ENCODE results near the gene RABGAP1L.
"Not testable (repeated sequence)": the region's sequence is repeated elsewhere in the genome, so short reads cannot be mapped to it uniquely, and the experiment has no call there.

The RABGAP1L gene

DNA sequence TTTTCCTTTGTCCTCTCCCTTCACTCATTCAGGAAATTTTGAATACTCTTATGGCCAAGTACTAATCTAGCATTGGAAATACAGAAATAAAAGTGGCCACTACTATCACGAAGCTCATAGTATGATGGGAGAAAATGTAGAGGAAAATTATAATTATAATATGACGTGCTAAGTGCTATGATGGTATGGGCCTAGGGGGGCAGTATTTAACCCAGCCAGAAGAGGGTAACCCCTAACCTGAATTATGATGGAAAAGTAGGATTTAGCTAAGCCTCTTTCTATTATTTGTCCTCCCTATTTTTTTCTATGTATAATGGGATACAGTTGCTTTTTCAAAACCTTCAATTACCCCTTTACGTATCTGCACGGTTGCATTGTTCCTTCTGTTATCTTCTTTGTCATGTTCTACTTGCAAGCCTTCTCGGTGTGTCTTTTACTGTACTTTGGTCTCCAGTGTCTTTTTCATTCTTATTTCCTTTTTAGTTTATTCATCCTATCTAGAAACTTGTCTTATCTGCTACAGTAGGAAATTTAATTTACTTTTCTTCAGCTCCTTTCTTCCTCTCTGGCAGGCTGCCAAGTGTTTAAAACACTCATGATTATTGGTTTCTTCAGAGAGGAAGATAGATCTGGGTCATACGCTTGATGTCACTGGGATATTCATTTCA lies 199.6 kb downstream of the RABGAP1L start:
- DNase-seq (ENCODE audit: low read depth in 2 of 2) = no peak

DNA sequence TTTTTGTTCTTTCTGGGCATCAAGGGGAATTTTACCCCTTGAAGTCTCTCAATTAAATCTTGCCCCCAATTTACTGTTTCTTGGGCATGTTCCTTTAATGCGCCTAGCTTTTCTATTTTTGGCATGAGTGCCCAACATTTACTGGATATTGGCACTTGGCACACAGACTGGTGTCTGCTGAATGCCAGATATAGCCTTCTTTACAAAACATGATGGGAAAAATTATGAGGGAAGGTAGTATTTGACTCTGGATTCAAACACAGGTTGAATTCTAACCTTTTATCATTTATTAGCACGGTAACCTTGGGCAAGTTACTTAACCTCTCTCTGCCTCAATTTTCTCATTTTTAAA lies 200.1 kb downstream of the RABGAP1L start:
- no peak for DNase-seq (ENCODE audit: low read depth in 2 of 2)

DNA sequence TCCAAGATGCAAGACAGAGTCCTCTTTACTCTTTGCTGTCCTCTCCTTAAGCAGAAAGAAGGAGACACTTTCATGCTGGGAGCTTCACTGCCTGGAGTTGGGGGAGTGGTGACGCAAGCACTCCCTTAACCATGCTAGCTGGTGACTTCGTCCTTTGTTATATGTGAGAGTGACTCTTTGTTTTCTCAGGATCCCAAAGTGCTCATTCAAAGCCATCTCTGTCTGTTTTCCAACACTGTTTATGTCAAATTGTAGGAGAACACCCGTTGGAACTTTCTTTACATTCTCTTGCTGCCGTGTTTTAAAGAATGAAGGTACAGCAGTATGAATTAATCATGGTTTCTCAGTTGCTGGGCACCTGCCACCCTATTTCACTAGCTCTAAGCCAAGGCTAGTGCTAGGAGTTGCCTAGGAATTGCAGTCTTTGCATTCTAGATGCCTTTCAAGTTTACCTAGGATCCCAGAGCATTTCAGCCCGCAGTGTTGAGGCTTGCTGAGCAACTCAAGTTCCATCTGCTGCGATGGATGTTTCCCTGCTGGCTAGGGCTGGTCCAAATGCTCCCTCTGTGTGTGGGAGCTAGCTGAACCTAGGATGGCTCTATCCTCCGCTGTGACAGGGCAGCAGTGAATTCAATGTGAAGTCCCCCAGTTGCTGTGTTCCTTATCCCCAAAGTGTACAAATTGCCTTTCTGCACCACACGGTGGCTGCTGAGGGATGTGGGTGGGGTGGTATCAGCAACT lies 205.8 kb downstream of the RABGAP1L start:
- no peak for DNase-seq (ENCODE audit: low read depth in 2 of 2)

GRCh38 chr1:174366946-174367345 lies 207.6 kb downstream of the RABGAP1L start:
- no peak for DNase-seq (ENCODE audit: low read depth in 2 of 2)

GRCh38 chr1:174367892-174368291 lies 208.6 kb downstream of the RABGAP1L start:
- DNase-seq (ENCODE audit: low read depth in 2 of 2) = no peak

DNA sequence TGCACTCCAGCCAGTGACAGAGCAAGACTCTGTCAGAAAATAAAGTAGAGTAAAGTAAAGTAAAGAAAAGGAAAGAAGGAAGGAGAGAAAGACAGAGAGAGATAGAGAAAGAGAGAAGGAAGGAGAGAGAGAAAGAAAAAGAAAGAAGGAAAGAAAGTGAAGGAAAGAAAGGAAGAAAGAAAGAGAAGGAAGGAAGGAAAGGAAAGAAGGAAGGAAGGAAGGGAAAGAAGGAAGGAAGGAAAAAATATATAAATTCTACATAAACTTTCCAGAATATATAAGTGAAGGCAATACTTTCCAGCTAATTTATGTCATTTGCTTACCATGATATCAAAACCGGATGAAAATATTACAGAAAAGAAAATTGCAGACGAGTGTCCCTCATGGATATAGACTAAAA lies 216.7 kb downstream of the RABGAP1L start:
- no peak for DNase-seq (ENCODE audit: low read depth in 2 of 2)

DNA sequence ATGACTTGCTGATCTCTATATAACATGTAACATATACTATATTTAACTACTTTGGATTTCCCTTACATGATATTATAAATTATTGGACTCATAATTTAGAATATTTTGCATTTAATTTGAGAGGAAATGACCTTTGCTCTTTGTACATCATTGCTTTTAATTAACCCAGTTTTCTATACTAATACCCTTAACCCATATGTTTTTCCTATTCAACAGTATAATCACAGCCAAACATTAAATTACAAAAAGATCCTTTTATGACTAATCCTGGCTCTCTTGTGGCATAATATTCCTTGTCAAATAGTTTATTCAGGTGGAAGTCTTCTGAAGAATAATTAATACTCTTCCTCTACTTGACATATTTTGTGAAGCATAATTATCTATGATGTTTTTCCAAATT lies 232.4 kb downstream of the RABGAP1L start:
- no peak for DNase-seq (ENCODE audit: low read depth in 2 of 2)

- DNase-seq (ENCODE audit: low read depth in 2 of 2) = no peak
These were observed 234.6 kb downstream of the RABGAP1L start for GRCh38 chr1:174393885-174394284.

GRCh38 chr1:174397261-174397660 lies 237.9 kb downstream of the RABGAP1L start:
- DNase-seq (ENCODE audit: low read depth in 2 of 2) = no peak

- no peak for DNase-seq (ENCODE audit: low read depth in 2 of 2)
These were observed 238.9 kb downstream of the RABGAP1L start for GRCh38 chr1:174398246-174398645.

GRCh38 chr1:174399211-174399610 lies 239.9 kb downstream of the RABGAP1L start:
- DNase-seq (ENCODE audit: low read depth in 2 of 2) = no peak

DNA sequence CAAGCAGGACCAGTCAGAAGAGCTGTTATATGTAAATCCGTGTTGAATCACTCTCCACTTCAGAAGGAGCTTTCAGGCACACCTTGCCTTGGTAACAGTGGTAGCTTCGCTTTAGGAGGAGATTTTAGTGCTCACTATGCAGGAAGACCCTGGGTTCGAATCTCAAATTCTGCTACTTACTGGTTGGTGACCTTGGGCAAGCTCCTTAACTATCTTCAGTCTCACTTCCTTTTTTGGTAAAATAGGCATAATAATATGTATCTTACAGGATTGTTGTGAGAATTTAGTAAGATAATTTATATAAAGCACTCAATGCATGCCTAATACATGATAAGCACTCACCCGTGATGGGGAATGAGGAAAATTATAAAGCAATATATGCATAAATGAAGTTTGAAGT lies 241.8 kb downstream of the RABGAP1L start:
- no peak for DNase-seq (ENCODE audit: low read depth in 2 of 2)

GRCh38 chr1:174405219-174405618 lies 245.9 kb downstream of the RABGAP1L start:
- DNase-seq (ENCODE audit: low read depth in 2 of 2) = no peak

- no peak for DNase-seq (ENCODE audit: low read depth in 2 of 2)
These were observed 247.1 kb downstream of the RABGAP1L start for GRCh38 chr1:174406421-174406820.

DNA sequence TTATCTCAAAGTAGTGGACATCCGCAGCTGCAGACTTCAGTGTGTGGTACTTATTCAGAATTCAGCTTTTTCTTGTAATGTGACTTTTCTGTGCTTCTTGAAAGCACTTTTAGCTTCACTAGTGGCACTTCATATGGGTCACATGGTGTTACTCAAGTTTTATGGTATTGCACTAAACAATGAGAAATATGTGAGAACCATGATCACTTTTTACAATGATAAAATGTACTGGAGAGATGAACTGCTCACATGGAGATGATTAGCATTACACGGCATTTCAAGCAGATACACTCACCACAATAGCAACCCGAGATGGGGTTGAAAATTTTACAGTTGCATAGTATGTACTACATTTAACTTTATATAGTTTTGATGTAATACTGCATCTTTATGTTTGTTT lies 248.3 kb downstream of the RABGAP1L start:
- no peak for DNase-seq (ENCODE audit: low read depth in 2 of 2)

GRCh38 chr1:174408146-174408545 lies 248.8 kb downstream of the RABGAP1L start:
- no peak for DNase-seq (ENCODE audit: low read depth in 2 of 2)

DNA sequence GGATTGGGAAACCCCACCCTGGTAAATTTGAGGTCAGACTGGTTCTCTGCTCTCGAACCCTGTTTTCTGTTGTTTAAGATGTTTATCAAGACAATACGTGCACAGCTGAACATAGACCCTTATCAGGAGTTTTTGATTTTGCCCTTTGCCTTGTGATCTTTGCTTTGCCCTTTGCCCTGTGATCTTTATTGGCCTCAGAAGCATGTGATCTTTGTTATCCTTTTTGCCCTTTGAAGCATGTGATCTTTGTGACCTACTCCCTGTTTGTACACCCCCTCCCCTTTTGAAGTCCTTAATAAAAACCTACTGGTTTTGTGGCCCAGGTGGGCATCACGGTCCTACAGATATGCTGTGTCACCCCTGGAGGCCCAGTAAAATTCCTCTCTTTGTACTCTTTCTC lies 250.5 kb downstream of the RABGAP1L start:
- DNase-seq (ENCODE audit: low read depth in 2 of 2) = not testable (repeated sequence)

DNA sequence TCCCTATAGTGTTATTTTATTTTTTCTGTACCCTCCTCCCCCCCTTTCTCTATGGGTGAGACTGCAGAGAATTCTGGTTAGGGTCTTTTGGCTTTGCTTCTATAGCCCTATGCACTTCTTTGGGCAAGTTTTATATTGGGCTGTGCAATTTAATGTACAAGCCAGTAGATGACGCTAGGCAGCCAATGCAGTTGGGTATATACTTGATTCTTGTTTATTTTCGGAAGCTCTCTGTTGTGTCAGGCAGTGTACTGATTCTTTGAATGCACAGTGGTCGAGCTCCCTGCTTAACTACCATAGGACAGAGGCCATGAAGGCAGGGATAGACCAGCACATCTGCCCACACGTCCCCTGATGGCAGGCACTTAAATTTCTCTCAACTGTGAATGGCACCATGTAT lies 254.3 kb downstream of the RABGAP1L start:
- no peak for DNase-seq (ENCODE audit: low read depth in 2 of 2)

GRCh38 chr1:174414203-174414602 lies 254.9 kb downstream of the RABGAP1L start:
- DNase-seq (ENCODE audit: low read depth in 2 of 2) = no peak

DNA sequence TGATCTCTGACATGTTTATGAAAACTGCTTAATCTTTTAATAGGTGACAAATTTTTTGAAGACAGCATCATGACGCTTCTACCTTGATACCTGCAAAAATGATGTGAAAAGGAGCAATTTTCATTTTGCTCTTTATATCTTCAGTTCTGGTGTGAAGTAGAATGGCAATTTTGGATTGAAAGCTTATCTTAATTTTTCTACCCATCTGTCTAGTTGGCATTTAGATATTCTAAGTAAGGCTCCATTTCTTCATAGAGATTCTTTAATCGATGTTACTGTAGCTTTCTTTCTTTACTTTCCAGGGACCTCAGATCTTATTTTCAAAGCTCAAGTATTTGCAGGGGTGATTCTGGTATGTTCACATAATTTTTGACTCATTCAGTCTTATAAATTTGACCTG lies 256.2 kb downstream of the RABGAP1L start:
- no peak for DNase-seq (ENCODE audit: low read depth in 2 of 2)

DNA sequence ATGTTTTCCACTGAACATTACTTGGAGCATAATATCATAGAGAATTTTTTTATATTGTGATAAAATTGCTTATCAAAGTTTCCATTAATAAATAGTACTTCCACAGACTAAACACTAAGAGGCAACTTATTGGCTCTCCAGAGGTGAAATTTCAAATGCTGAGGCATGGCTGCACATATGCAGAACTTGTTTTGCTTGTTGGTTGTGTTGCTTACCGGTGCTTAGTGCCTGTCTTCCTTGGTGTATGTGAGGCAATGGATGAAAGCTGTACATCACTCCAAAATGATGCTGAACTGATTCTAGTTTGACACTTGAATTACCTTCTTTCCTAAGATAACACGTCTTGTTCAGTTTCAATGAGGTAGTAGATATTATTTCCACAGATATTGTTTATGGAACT lies 258.6 kb downstream of the RABGAP1L start:
- no peak for DNase-seq (ENCODE audit: low read depth in 2 of 2)

DNA sequence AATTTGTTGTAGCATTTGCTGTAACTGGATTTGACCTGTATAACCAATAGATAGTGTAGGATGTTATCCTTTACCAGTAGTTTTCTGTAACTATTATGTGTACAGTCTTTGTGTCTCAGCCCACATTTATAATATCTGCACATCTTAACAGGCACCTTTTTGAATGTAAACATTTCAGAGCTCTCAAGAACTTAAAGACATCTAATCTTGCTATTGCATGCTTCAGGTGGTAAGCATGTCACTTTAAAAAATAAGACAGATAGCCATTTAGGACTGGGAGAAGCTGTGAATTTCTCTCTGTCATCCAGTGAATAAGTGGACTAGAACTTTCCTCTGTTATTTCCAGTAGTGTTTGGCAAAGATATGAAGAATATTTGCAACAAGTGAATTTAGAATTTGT lies 265.8 kb downstream of the RABGAP1L start:
- no peak for DNase-seq (ENCODE audit: low read depth in 2 of 2)

DNA sequence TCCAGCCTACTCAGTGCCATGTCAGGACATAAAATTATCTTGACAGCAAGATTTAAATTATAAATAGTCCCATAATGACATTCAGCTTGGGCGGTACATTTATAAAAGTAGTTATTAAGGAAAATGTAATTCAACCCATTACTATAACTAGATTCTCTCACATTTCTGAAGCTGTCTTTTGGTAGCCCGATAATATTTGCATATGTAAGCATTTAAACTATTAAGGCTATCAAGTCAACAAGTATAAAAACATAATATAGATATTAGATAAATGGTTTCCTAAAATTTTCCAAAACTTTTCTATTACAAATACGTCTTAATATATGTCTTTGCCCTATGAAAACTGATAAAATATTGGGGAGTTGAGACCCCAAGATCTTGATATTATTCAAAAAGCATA lies 266.8 kb downstream of the RABGAP1L start:
- DNase-seq (ENCODE audit: low read depth in 2 of 2) = no peak

DNA sequence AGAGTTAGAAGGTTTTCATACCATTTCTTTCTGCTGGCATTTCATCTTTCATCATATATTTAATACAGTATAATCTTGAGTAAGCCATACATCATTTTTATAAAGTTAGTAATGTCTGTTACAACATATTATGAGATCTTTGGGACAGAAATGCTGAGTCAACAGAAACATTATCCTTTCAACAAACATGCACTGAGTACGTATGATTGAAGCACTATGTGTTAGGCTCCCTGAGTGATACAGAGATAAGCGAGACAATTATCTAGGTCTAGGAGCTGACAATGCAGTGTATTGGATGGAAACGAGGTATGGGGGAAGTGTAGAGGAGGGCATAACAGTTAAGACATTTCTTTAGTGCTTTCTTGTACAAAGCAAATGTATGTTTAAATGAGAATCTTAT lies 268.7 kb downstream of the RABGAP1L start:
- DNase-seq (ENCODE audit: low read depth in 2 of 2) = no peak
